HG03135 (cell line): Measurements from ENCODE around the gene ATF7.
A peak's percentile ranks its signal among the peaks of the same experiment; 100 is the strongest.
"Not testable (repeated sequence)": the region's sequence is repeated elsewhere in the genome, so short reads cannot be mapped to it uniquely, and the experiment has no call there.

Source experiments
- ATAC-seq: cut with Tn5 transposase; IDR thresholded peaks from one replicate; pipeline ENCODE4 v1.9.1; 2021; ENCODE audit warnings: mild to moderate bottlenecking, moderate library complexity; ENCODE audit not compliant: unreplicated experiment

The ATF7 gene

GRCh38 chr12:53598971-53599370, 27.2 kb downstream of the ATF7 start:
- not testable (repeated sequence) for ATAC-seq

GRCh38 chr12:53596920-53597363, 29.2 kb downstream of the ATF7 start:
- no peak for ATAC-seq

GRCh38 chr12:53594897-53595615, 31.1 kb downstream of the ATF7 start:
- no peak for ATAC-seq

DNA sequence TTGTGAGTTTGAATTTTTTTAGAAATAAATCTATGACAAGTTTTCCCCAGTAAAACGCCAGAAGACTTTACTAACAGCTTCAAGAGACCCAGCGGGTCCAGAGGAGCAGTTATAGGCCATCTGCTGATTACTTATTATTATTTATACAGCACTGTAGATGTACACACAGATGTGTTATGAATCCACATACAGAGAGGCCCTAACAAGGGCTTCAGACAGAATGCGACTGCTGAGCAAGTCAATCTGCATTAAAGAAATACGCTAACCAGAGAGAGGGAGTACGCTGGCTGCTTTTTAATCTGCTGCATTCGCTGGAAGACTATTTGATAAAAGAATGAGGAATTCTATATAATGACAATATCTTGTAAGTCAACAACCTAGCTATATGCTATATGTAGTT, 32.5 kb downstream of the ATF7 start:
- ATAC-seq: no peak

DNA sequence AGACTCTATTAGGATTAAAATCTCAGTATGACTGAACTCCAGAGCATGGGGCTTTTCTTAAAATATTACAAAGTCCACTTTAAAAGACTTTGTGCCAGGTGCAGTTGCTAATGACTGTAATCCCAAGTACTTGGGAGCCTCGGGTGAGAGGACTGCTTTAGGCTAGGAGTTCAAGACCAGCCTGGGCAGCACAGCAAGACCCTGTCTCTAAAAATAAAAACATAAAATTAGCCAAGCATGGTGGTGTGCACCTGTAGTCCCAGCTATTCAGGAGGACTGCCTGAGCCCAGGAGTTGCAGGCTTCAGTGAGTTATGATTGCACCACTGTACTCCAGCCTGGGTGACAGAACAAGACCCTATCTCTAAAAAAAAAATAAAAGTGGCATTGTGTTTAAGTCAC, 33.2 kb downstream of the ATF7 start:
- ATAC-seq: no peak

GRCh38 chr12:53592426-53592825, 33.8 kb downstream of the ATF7 start:
- no peak for ATAC-seq

- ATAC-seq: no peak
Measured at GRCh38 chr12:53591301-53592206, 34.6 kb downstream of the ATF7 start.

GRCh38 chr12:53590652-53591051, 35.5 kb downstream of the ATF7 start:
- ATAC-seq: no peak

DNA sequence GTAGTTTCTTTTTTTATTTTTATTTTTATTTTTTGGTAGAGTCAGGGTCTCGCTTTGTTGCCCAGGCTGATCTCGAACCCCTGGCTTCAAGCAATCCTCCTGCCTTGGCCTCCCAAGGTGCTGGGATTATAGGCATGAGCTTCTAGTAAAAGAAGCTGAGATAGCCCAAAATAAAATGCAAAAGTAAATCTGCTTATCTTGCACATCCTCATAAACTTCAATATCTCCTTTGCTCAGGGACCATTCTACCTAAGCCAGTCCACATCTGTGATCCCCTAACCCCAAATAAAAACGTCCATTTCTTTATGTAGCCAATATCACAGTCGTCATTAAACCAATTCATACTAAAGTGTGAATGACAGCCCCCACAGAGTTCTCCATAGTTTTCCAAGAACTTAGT, 36.3 kb downstream of the ATF7 start:
- no peak for ATAC-seq

DNA sequence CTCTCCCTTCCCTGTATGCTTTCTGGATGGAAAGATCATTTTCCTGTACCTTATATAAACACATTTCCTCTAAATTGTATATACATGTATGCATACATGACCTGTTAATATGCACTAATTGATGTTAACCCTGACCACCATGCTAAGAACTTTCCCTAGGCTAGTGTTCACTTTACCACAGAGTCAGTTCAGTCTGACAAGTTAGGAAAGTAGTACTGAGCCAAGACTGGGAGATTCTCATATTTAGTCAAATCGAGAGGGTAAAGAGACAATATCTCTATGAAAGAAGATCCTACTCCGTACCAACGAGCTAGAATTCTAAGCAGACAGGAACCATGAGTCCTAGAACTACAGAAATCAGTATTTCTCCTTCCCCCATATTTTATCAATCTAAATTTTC, 36.8 kb downstream of the ATF7 start:
- ATAC-seq: no peak

DNA sequence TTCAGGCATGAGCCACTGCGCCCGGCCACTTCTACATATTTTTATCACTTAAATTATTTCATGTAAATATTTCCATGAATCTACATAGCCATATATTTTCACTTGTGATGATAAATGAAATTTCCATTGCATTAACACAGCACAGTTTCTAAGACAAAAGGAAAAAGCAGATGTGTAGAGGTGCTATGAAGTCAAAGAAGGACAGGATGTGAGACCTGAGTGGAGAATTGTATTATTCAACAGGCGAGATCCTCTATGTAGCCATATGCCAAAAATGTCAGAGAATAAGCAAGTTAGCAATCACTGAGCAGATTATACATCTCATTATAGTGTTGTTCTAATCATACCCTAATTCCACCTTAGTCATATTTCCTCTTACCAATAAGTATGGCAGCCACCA, 38.1 kb downstream of the ATF7 start:
- no peak for ATAC-seq

DNA sequence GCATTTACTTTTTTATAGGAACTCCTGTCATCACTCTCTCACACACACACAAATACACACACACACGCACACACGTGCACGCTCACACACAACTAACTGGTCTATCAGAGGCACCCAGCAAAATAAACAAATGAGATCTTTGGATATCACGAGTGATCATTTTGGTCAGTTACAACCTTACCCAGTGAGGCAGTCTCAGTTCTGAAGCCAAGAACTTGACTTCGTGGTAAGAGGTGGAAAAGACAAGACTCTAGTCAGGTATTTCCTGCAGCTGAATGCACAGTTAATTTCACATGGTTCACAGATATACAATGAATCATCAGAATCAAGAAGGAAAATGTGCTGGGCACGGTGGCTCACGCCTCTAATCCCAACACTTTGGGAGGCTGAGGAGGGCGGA, 39.4 kb downstream of the ATF7 start:
- no peak for ATAC-seq

GRCh38 chr12:53585448-53586125, 40.6 kb downstream of the ATF7 start:
- peak; percentile 80 for ATAC-seq

- ATAC-seq: no peak
Measured at GRCh38 chr12:53579545-53579955, 46.6 kb downstream of the ATF7 start.

GRCh38 chr12:53578783-53579182, 47.4 kb downstream of the ATF7 start:
- ATAC-seq: no peak

- peak; percentile 45 for ATAC-seq
Measured at GRCh38 chr12:53577941-53578352, 48.2 kb downstream of the ATF7 start.

DNA sequence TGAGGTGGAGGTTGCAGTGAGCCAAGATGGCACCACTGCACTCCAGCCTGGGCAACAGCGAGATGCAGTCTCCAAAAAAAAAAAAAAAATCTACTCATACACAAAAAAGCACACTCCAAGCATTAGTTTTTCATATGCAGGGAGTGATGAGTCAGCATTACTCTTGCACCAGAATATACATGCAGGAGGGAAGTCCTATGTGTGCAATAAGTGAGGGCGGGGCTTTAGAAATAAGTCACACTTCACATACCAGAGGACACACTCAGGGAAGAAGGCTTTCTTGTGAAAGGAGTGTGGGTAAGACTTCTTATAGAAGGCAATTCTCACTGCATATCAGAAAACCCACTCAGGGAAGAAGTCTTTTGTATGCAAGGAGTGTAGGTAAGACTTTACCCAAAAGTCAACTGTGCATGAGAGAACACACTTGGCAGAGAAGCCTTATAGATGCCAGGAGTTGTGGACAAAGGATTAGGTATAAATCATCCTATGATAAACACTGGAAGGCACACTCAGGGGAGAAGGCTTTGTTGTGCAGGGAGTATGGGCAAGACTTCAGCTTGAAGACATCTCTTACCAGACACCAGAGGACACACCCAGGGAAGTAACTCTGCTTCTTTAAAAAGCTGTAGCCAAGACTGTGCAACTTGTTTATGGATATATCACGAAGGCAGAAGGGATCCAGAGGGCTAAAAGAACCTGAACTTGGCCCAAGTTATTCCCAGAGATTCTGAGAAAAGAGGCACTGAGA, 50.5 kb downstream of the ATF7 start:
- ATAC-seq: no peak

- no peak for ATAC-seq
Measured at GRCh38 chr12:53572134-53572758, 53.9 kb downstream of the ATF7 start.

DNA sequence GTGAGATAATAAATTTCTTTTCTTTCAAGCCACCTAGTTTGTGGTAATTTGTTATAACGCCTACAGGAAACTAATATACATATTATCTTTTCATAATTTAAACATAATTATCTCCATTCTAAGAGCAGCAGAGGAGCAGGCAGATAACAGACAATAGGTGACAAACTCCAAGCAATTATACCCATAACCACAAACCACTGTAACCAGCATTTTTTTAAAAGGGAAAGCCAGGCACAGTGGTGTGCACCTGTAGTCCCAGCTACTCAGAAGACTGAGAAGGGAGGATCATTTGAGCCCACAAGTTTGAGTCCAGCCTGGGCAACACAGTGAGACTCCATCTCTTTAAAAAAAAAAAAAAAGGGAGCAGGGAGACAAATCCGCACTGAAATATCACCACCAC, 54.9 kb downstream of the ATF7 start:
- ATAC-seq: no peak

DNA sequence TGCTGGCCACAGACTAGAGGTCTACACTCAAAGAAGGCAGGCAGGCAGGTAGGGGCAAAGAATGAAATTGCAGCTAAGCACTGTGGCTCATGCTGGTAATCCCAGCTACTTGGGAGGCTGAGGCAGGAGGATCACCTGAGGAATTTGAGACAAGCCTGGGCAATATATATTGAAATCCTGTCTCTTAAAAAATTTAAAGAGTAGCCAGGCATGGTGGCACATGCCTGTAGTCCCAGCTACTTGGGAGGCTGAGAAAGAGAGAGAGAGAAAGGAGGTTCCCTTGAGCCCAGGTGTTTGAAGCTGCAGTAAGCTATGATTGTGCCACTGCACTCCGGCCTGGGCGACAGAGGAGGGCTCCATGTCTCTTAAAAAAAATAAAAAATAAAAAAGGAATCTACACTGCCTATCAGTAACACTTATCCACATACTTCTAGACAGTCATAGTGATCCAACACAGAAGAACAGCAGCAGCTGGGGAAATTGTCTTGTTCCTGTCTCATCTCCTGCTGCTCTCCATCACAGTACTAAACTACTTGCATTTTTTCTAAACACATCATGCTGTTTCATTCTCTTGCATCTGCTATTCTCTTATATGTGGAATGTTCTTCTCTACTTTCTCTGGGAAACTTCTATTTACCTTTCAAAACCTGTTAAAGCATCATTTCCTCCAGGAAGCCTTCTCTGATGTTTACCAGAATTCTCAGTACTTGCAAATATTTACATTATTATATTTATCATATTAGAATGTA, 57.2 kb downstream of the ATF7 start:
- no peak for ATAC-seq
